Measurements from ENCODE around the gene BCAP31. TPM values are rescaled to one million over a fixed set of nuclear protein-coding genes. Genes with fewer than 3 reads are reported as not detected.

Gene BCAP31
- total RNA-seq, 1 experiment from 2014 or later: 235 TPM

GRCh38 chrX:153703036-153703370 is 21.2 kb downstream of the BCAP31 start:
- Histone ChIP-seq H3K4me3 (ENCODE audit: low read depth, low read length, poor library complexity, severe bottlenecking) (no peak overlapping the region), H3K9me3 (ENCODE audit: low read depth, low read length, poor library complexity, severe bottlenecking) (no peaks in the 10 kb centered on the region), H3K4me1 (ENCODE audit: insufficient read depth, low read length, poor library complexity, severe bottlenecking) (no peaks in the 10 kb centered on the region), H3K27me3 (replicated peaks; ENCODE audit: insufficient read depth, low read depth, low read length, poor library complexity) (no peaks in the 10 kb centered on the region), H3K36me3 (ENCODE audit: insufficient read depth, low read length, poor library complexity, severe bottlenecking) (peaks cover 5% of the 10 kb centered on the region), H3K27ac (ENCODE audit: low read depth, low read length, poor library complexity, severe bottlenecking) (no peak overlapping the region)
- ChIA-PET POLR2A (ENCODE audit: low non-redundant PET) (no interaction called here), CTCF (no interaction called here)
- DNase-seq (ENCODE audit: low spot score): no peak
- no peak for TF ChIP-seq EZH2 (IDR thresholded peaks at IDR 0.05; ENCODE audit: borderline replicate concordance, low read depth, low read length, poor library complexity, severe bottlenecking)
- intact Hi-C loops (cut with micrococcal nuclease; ENCODE audit: unreplicated experiment): no loop called here
- BruUV-seq (replicated peaks): no TSS peak

GRCh38 chrX:153702336-153703035 is 21.7 kb downstream of the BCAP31 start:
- no peaks in the 10 kb centered on the region for H3K27me3 ChIP-seq (replicated peaks; ENCODE audit: insufficient read depth, low read depth, low read length, poor library complexity)
- no peak overlapping the region for H3K27ac ChIP-seq (ENCODE audit: low read depth, low read length, poor library complexity, severe bottlenecking)
- DNase-seq (ENCODE audit: low spot score): no peak
- no peaks in the 10 kb centered on the region for H3K9me3 ChIP-seq (ENCODE audit: low read depth, low read length, poor library complexity, severe bottlenecking)
- BruUV-seq (replicated peaks): no TSS peak
- no peaks in the 10 kb centered on the region for H3K4me1 ChIP-seq (ENCODE audit: insufficient read depth, low read length, poor library complexity, severe bottlenecking)
- peaks cover 5% of the 10 kb centered on the region for H3K36me3 ChIP-seq (ENCODE audit: insufficient read depth, low read length, poor library complexity, severe bottlenecking)
- TF ChIP-seq CTCF (conservative IDR thresholded peaks at IDR 0.05; ENCODE audit: low read depth, low read length) (no peak), EZH2 (IDR thresholded peaks at IDR 0.05; ENCODE audit: borderline replicate concordance, low read depth, low read length, poor library complexity, severe bottlenecking) (no peak)
- ChIA-PET POLR2A (ENCODE audit: low non-redundant PET) (no interaction called here), CTCF (no interaction called here)
- H3K4me3 ChIP-seq (ENCODE audit: low read depth, low read length, poor library complexity, severe bottlenecking): no peak overlapping the region
- intact Hi-C loops (cut with micrococcal nuclease; ENCODE audit: unreplicated experiment): no loop called here

- CTCF ChIA-PET: no interaction called here
- TF ChIP-seq EZH2 (IDR thresholded peaks at IDR 0.05; ENCODE audit: borderline replicate concordance, low read depth, low read length, poor library complexity, severe bottlenecking) (no peak), CTCF (conservative IDR thresholded peaks at IDR 0.05; ENCODE audit: low read depth, low read length) (no peak)
- intact Hi-C loops (cut with micrococcal nuclease; ENCODE audit: unreplicated experiment): no loop called here
- Histone ChIP-seq H3K9me3 (ENCODE audit: low read depth, low read length, poor library complexity, severe bottlenecking) (no peaks in the 10 kb centered on the region), H3K4me1 (ENCODE audit: insufficient read depth, low read length, poor library complexity, severe bottlenecking) (no peaks in the 10 kb centered on the region), H3K4me3 (ENCODE audit: low read depth, low read length, poor library complexity, severe bottlenecking) (no peak overlapping the region), H3K27me3 (replicated peaks; ENCODE audit: insufficient read depth, low read depth, low read length, poor library complexity) (no peaks in the 10 kb centered on the region), H3K36me3 (ENCODE audit: insufficient read depth, low read length, poor library complexity, severe bottlenecking) (peaks cover 5% of the 10 kb centered on the region), H3K27ac (ENCODE audit: low read depth, low read length, poor library complexity, severe bottlenecking) (no peak overlapping the region)
- BruUV-seq (replicated peaks): no TSS peak
- no peak for DNase-seq (ENCODE audit: low spot score)
- POLR2A ChIA-PET (ENCODE audit: low non-redundant PET): no interaction called here
These were observed 22.5 kb downstream of the BCAP31 start for GRCh38 chrX:153701706-153702105.

- no peak for DNase-seq (ENCODE audit: low spot score)
- no TSS peak for BruUV-seq (replicated peaks)
- H3K27me3 ChIP-seq (replicated peaks; ENCODE audit: insufficient read depth, low read depth, low read length, poor library complexity): no peaks in the 10 kb centered on the region
- H3K36me3 ChIP-seq (ENCODE audit: insufficient read depth, low read length, poor library complexity, severe bottlenecking): peaks cover 5% of the 10 kb centered on the region
- H3K27ac ChIP-seq (ENCODE audit: low read depth, low read length, poor library complexity, severe bottlenecking): no peak overlapping the region
- TF ChIP-seq CTCF (conservative IDR thresholded peaks at IDR 0.05; ENCODE audit: low read depth, low read length) (no peak), EZH2 (IDR thresholded peaks at IDR 0.05; ENCODE audit: borderline replicate concordance, low read depth, low read length, poor library complexity, severe bottlenecking) (no peak)
- H3K4me1 ChIP-seq (ENCODE audit: insufficient read depth, low read length, poor library complexity, severe bottlenecking): no peaks in the 10 kb centered on the region
- ChIA-PET POLR2A (ENCODE audit: low non-redundant PET) (no interaction called here), CTCF (no interaction called here)
- H3K4me3 ChIP-seq (ENCODE audit: low read depth, low read length, poor library complexity, severe bottlenecking): no peak overlapping the region
- no peaks in the 10 kb centered on the region for H3K9me3 ChIP-seq (ENCODE audit: low read depth, low read length, poor library complexity, severe bottlenecking)
- intact Hi-C loops (cut with micrococcal nuclease; ENCODE audit: unreplicated experiment): no loop called here
These were observed 23.2 kb downstream of the BCAP31 start for GRCh38 chrX:153700967-153701366.
